ENCODE results near the gene CYP2A6.

GRCh38 chr19:40798683-40799557 lies 51.3 kb downstream of the CYP2A6 start, which contains the start of gene EGLN2:
- TF ChIP-seq CTCF (IDR thresholded peaks at IDR 0.05; ENCODE audit: low read length) (no peak), EZH2 (IDR thresholded peaks at IDR 0.05; ENCODE audit: borderline replicate concordance, low read length) (no peak)
